ENCODE measurements around the gene DNAH10. TPM values are rescaled to one million over a fixed set of nuclear protein-coding genes. Genes with fewer than 3 reads are reported as not detected.

DNAH10 gene
- total RNA-seq, 1 experiment from 2014 or later: 0.17 TPM

DNA sequence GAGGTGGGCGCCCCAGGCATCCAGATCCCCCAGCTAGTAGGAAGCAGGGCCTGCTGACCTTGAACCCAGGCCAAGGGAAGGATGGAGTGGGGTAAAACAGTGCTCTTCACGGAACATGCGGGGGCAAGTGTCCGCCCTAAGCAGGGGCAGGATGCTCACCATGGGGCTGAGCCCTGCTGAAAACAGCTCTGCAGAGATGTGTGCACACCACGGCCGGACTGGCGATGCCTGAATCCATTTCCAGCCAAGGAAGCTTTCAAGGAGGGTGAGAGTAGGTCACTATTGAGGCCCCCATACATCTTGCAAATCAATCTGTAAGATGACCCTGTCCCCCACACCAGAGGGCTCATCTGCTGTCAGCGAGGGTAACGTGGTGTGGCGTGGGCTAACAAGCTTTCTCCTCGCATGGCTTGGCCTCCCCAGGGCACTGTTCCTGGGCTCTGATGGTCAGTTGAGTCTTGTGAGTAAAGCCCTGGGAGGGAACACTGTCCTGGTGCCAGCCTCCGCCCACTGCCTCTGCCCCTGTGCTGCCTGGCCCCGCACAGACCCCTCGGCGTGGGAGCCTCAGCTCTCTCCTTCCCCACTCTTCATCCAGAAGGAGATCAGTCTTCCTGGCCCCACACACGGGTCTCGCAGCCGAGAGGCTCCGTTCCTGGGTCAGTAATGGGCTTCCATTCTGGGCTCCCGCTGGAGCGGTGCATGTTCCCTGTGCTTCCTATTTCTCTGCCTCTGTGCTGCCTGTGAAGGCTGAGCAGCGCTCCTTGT lies 141.4 kb downstream of the DNAH10 start:
- Histone ChIP-seq H3K23me2 (ENCODE audit: insufficient read length, low read depth, low read length, poor library complexity, severe bottlenecking) (no peaks in the 10 kb centered on the region), H3K14ac (ENCODE audit: insufficient read depth, low read length) (no peak overlapping the region), H3K27me3 (ENCODE audit: insufficient read depth, low read length) (no peaks in the 10 kb centered on the region), H3K79me1 (ENCODE audit: insufficient read depth, low read depth, low read length, poor library complexity, severe bottlenecking) (no peaks in the 10 kb centered on the region), H3K79me2 (ENCODE audit: insufficient read depth, low read length) (no peaks in the 10 kb centered on the region), H4K20me1 (ENCODE audit: control insufficient read depth, insufficient read depth, insufficient read length) (no peaks in the 10 kb centered on the region), H4K91ac (ENCODE audit: insufficient read length, low read depth, low read length) (no peak overlapping the region), H3K23ac (ENCODE audit: insufficient read length, low read depth, low read length) (no peak overlapping the region), H3K18ac (ENCODE audit: insufficient read length, low read depth, low read length) (no peak overlapping the region), H3K27ac (ENCODE audit: insufficient read length, low read depth, low read length) (no peak overlapping the region), H2BK5ac (ENCODE audit: insufficient read length, low read length) (no peak overlapping the region), H2BK120ac (ENCODE audit: low read depth, low read length, poor library complexity, severe bottlenecking) (no peak overlapping the region), H3K9ac (ENCODE audit: extremely low read depth, insufficient read length, low read length) (no peak overlapping the region), H3K4ac (ENCODE audit: low read depth, low read length) (no peak overlapping the region), H3K4me2 (ENCODE audit: insufficient read depth, insufficient read length, low read length) (no peak overlapping the region), H2BK12ac (ENCODE audit: insufficient read length, low read depth, low read length) (no peak overlapping the region), H3T11ph (ENCODE audit: low read length) (no peak overlapping the region), H3K4me1 (ENCODE audit: insufficient read depth, low read length) (no peaks in the 10 kb centered on the region), H4K5ac (ENCODE audit: insufficient read length, low read depth, low read length) (no peak overlapping the region), H3K56ac (ENCODE audit: insufficient read length, low read depth, low read length) (no peak overlapping the region), H3K9me3 (ENCODE audit: control insufficient read depth, low read depth, low read length) (no peaks in the 10 kb centered on the region), H2AFZ (ENCODE audit: low read length) (no peak overlapping the region), H4K8ac (replicated peaks; ENCODE audit: insufficient read length, low read depth, low read length) (no peak overlapping the region), H2BK15ac (ENCODE audit: low read depth, low read length) (no peak overlapping the region), H2BK20ac (ENCODE audit: low read depth, low read length, poor library complexity, severe bottlenecking) (no peak overlapping the region), H2AK5ac (ENCODE audit: insufficient read length, low read length) (no peak overlapping the region)
- Mint-ChIP-seq H3K27ac (no peak overlapping the region), H3K4me1 (peaks cover 7 to 20% of the 10 kb centered on the region in 2 experiments), H3K4me3 (no peak overlapping the region), H3K9me3 (peaks cover 2 to 11% of the 10 kb centered on the region in 2 experiments; a peak in 3 of 5 replicates), H3K36me3 (ENCODE audit: insufficient read depth in 1 of 3, low read depth in 3 of 3) (peaks cover 0 to 10% (median 2%) of the 10 kb centered on the region in 3 experiments; a peak in 4 of 7 replicates), H3K27me3 (ENCODE audit: low read depth) (peaks cover 70% of the 10 kb centered on the region)
- WGBS (ENCODE audit: extremely low coverage, insufficient read length, low lambda C conversion rate): no CpG with 5 or more reads among the region's 22 CpGs
- DNase-seq: no peak
- TF ChIP-seq, protein P1, sequence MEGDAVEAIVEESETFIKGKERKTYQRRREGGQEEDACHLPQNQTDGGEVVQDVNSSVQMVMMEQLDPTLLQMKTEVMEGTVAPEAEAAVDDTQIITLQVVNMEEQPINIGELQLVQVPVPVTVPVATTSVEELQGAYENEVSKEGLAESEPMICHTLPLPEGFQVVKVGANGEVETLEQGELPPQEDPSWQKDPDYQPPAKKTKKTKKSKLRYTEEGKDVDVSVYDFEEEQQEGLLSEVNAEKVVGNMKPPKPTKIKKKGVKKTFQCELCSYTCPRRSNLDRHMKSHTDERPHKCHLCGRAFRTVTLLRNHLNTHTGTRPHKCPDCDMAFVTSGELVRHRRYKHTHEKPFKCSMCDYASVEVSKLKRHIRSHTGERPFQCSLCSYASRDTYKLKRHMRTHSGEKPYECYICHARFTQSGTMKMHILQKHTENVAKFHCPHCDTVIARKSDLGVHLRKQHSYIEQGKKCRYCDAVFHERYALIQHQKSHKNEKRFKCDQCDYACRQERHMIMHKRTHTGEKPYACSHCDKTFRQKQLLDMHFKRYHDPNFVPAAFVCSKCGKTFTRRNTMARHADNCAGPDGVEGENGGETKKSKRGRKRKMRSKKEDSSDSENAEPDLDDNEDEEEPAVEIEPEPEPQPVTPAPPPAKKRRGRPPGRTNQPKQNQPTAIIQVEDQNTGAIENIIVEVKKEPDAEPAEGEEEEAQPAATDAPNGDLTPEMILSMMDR (conservative IDR thresholded peaks at IDR 0.05): no peak

All from H9 (cell line).